Measurements from ENCODE around the gene SPRR3. TPM values are rescaled to one million over a fixed set of nuclear protein-coding genes. Genes with fewer than 3 reads are reported as not detected.

Gene SPRR3
- total RNA-seq, 1 experiment from 2014 or later = not detected

DNA sequence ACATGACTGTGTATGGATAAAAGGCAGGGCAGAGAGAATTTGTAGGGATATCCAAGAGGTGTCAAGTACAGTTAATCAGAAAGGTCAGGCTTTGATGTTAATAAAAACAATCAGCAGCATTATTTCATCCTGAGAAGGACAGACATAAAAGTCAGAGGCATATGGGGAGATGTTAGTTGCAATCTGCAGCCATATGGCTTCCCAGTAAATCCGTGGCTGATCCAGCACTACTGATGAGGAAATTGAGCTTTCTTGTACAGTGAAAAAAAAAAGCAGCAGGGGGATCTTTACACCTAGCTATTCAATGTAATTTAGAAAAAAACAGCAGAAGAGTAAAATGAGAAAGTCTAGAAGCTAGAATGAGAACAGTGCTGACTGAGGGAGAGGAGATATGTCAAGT, 27.2 kb downstream of the SPRR3 start:
- no peak for DNase-seq (ENCODE audit: low read depth)
- in situ Hi-C loops (cut with HindIII; ENCODE audit: low pct_unique_long_range_greater_than_20kb, low sequenced_read_pairs) = no loop called here

GRCh38 chr1:153030895-153031294, 29.3 kb downstream of the SPRR3 start, which contains the start of gene SPRR1B:
TSS of gene SPRR1B (plus strand) at chr1:153031203. CDS start at chr1:153032346, 1,143 bp downstream.
- no peak for DNase-seq (ENCODE audit: low read depth)
- in situ Hi-C loops (cut with HindIII; ENCODE audit: low pct_unique_long_range_greater_than_20kb, low sequenced_read_pairs) = no loop called here

- in situ Hi-C loops (cut with HindIII; ENCODE audit: low pct_unique_long_range_greater_than_20kb, low sequenced_read_pairs) = no loop called here
- no peak for DNase-seq (ENCODE audit: low read depth)
Observed at GRCh38 chr1:153032073-153032472, 30.5 kb downstream of the SPRR3 start.

DNA sequence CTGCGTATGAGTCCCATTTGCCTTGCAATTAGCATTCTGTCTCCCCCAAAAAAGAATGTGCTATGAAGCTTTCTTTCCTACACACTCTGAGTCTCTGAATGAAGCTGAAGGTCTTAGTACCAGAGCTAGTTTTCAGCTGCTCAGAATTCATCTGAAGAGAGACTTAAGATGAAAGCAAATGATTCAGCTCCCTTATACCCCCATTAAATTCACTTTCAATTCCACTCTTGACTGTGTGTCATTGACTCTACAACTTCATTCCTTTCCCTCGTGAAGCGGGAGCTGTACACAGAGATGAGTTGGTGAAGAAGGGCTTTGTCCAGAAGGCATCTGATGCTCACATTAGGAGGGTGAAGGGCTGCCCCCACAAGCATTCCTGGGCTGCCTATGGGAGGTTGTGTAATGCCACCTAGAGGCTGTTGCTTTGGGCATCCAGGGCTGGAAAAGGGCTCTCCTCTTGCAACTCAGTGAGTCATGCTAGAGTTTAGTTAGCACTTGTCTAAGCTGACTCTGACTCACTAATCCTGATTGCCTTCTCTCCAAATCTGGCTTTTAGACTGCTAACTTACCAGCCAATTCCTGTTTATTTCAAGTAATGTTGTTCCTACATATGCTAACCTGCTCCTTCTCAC, 31.2 kb downstream of the SPRR3 start:
- peak; percentile 25 for DNase-seq (ENCODE audit: low read depth)
- in situ Hi-C loops (cut with HindIII; ENCODE audit: low pct_unique_long_range_greater_than_20kb, low sequenced_read_pairs) = no loop called here

DNA sequence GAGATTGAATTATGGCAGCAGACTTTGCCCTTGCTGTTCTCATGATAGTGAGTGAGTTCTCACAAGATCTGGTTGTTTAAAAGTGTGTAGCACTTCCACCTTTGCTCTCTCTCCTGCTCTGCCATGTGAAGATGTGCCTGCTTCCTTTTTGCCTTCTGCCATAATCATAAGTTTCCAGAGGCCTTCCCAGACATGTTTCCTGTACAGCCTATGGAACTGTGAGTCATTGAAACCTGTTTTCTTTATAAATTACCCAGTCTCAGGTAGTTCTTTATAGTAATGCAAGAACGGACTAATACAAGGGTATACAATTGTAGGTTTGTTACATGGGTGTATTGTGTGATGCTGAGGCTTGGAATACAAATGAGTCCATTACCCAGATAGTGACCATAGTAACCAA, 33.7 kb downstream of the SPRR3 start:
- in situ Hi-C loops (cut with HindIII; ENCODE audit: low pct_unique_long_range_greater_than_20kb, low sequenced_read_pairs) = no loop called here
- no peak for DNase-seq (ENCODE audit: low read depth)

DNA sequence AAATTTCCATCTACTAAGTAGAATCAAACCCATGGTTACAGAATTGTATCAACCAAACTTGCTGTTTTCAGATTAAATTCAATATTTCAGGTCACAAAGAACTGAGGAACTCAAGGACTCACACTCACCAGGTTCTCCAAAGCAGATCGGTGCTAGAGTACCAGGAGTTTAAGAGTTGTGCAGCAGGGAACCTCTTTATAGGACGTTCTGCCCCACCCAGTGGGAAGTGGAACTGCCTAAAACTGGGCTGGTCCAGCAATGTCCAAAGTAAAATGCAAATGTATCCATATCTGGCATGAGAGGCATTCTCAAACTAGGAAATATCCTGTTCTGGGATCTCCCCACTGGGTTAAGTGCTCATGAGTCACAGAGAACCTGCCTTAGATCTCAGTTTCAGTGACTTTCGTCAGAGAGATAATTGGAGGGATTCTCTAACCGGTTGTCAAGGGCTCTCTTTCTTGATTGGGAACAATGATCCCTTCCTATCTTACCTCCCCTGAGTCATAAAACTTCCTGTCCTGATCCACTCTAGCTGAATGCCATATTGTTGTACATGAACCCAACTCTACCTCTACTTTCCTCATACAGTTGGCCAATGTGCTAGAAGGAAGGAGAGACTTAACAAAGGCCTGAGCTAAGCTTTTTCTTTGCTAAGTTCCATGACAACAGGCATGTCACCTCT, 39.5 kb downstream of the SPRR3 start, which contains the start of gene SPRR2D:
Gene SPRR2D, minus strand, starts transcription at position 171 of the 682 bp plus-strand sequence. CDS start 774 bp downstream, outside the sequence.
- in situ Hi-C loops (cut with HindIII; ENCODE audit: low pct_unique_long_range_greater_than_20kb, low sequenced_read_pairs) = no loop called here
- no peak for DNase-seq (ENCODE audit: low read depth)

DNA sequence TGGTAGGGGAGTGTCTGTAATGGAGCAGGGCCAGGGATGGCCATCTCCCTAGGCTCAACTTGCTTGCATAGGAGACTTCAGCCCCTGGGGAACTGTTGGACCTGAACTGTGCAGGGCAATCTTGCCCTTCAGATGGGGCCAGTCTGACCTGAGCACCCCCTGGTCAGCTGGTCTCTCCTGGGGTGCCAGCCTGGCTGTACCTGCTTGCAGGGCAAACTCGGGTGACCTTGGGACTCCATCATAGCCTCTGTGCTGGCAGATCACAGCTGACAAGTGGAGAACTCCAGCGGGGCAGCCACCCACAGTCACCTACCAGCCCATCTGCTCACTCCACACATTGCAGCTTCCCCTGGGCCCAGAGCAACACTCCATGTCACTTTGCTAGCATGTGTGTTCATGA, 47.7 kb downstream of the SPRR3 start:
- DNase-seq (ENCODE audit: low read depth) = no peak
- in situ Hi-C loops (cut with HindIII; ENCODE audit: low pct_unique_long_range_greater_than_20kb, low sequenced_read_pairs) = no loop called here

Other genes with a start within 250 kb of the SPRR3 start
- not detected in 2 replicates for gene KPRP, start 243.7 kb upstream of the SPRR3 start, total RNA-seq (2014; rRNA removed; shearing (Covaris generic); ENCODE audit: low replicate concordance)
- gene LCE1F, start 226.6 kb upstream of the SPRR3 start, total RNA-seq (2014; rRNA removed; shearing (Covaris generic); ENCODE audit: low replicate concordance) = not detected in 2 replicates
- not detected in 2 replicates for gene LCE1E, start 215.5 kb upstream of the SPRR3 start, total RNA-seq (2014; rRNA removed; shearing (Covaris generic); ENCODE audit: low replicate concordance)
- not detected in 2 replicates for gene LCE1D, start 205.0 kb upstream of the SPRR3 start, total RNA-seq (2014; rRNA removed; shearing (Covaris generic); ENCODE audit: low replicate concordance)
- gene LCE1C, start 195.1 kb upstream of the SPRR3 start, total RNA-seq (2014; rRNA removed; shearing (Covaris generic); ENCODE audit: low replicate concordance) = not detected in 2 replicates
- not detected in 2 replicates for gene LCE1B, start 189.8 kb upstream of the SPRR3 start, total RNA-seq (2014; rRNA removed; shearing (Covaris generic); ENCODE audit: low replicate concordance)
- not detected in 2 replicates for gene LCE1A, start 174.3 kb upstream of the SPRR3 start, total RNA-seq (2014; rRNA removed; shearing (Covaris generic); ENCODE audit: low replicate concordance)
- not detected in 2 replicates for gene LCE6A, start 158.9 kb upstream of the SPRR3 start, total RNA-seq (2014; rRNA removed; shearing (Covaris generic); ENCODE audit: low replicate concordance)
- gene LCE7A, start 141.8 kb upstream of the SPRR3 start, total RNA-seq (2014; rRNA removed; shearing (Covaris generic); ENCODE audit: low replicate concordance) = not detected in 2 replicates
- not detected in 2 replicates for gene SMCP, start 123.4 kb upstream of the SPRR3 start, total RNA-seq (2014; rRNA removed; shearing (Covaris generic); ENCODE audit: low replicate concordance)
- not detected in 2 replicates for gene IVL, start 93.2 kb upstream of the SPRR3 start, total RNA-seq (2014; rRNA removed; shearing (Covaris generic); ENCODE audit: low replicate concordance)
- gene SPRR5, start 54.5 kb upstream of the SPRR3 start, total RNA-seq (2014; rRNA removed; shearing (Covaris generic); ENCODE audit: low replicate concordance) = not detected in 2 replicates
- gene SPRR4, start 31.1 kb upstream of the SPRR3 start, total RNA-seq (2014; rRNA removed; shearing (Covaris generic); ENCODE audit: low replicate concordance) = not detected in 2 replicates
- gene SPRR1A, start 17.7 kb upstream of the SPRR3 start, total RNA-seq (2014; rRNA removed; shearing (Covaris generic); ENCODE audit: low replicate concordance) = not detected in 2 replicates
- gene SPRR1B, start 29.5 kb downstream of the SPRR3 start, total RNA-seq (2014; rRNA removed; shearing (Covaris generic); ENCODE audit: low replicate concordance) = not detected in 2 replicates
- gene SPRR2D, start 39.4 kb downstream of the SPRR3 start, total RNA-seq (2014; rRNA removed; shearing (Covaris generic); ENCODE audit: low replicate concordance) = not detected in 2 replicates
- not detected in 2 replicates for gene SPRR2A, start 55.8 kb downstream of the SPRR3 start, total RNA-seq (2014; rRNA removed; shearing (Covaris generic); ENCODE audit: low replicate concordance)
- not detected in 2 replicates for gene SPRR2B, start 69.9 kb downstream of the SPRR3 start, total RNA-seq (2014; rRNA removed; shearing (Covaris generic); ENCODE audit: low replicate concordance)
- gene SPRR2E, start 92.8 kb downstream of the SPRR3 start, total RNA-seq (2014; rRNA removed; shearing (Covaris generic); ENCODE audit: low replicate concordance) = not detected in 2 replicates
- not detected in 2 replicates for gene SPRR2F, start 111.8 kb downstream of the SPRR3 start, total RNA-seq (2014; rRNA removed; shearing (Covaris generic); ENCODE audit: low replicate concordance)
- not detected in 2 replicates for gene SPRR2G, start 149.1 kb downstream of the SPRR3 start, total RNA-seq (2014; rRNA removed; shearing (Covaris generic); ENCODE audit: low replicate concordance)
- gene LELP1, start 201.7 kb downstream of the SPRR3 start, total RNA-seq (2014; rRNA removed; shearing (Covaris generic); ENCODE audit: low replicate concordance) = not detected in 2 replicates
- gene PRR9, start 215.8 kb downstream of the SPRR3 start, total RNA-seq (2014; rRNA removed; shearing (Covaris generic); ENCODE audit: low replicate concordance) = not detected in 2 replicates